SK-N-SH treated with all-trans-retinoic acid at 6 μM for 48 hours (cell line): ENCODE results near the gene CENPM.

Experiments used
- ARNTL ChIP-seq: fragments of 450-650 bp; formaldehyde crosslinking; IDR thresholded peaks from 2 replicates; pipeline ENCODE4 v1.5.0; 2020; ENCODE audit warnings: low read depth, mild to moderate bottlenecking, moderate library complexity, borderline replicate concordance
- BACH2 ChIP-seq: fragments of 250-450 bp; sonication (Bioruptor Pico); IDR thresholded peaks from 2 replicates; pipeline ENCODE4 v1.9.0; 2021; ENCODE audit warnings: mild to moderate bottlenecking, borderline replicate concordance
- CREB5 ChIP-seq: fragments of 250-450 bp; sonication (Bioruptor Pico); IDR thresholded peaks from 2 replicates; pipeline ENCODE4 v1.5.1; 2020; ENCODE audit warnings: low read depth, mild to moderate bottlenecking, moderate library complexity
- CSRNP3 ChIP-seq: fragments of 250-450 bp; sonication (Bioruptor Pico); IDR thresholded peaks from 2 replicates; pipeline ENCODE4 v1.5.1; 2021; ENCODE audit warnings: mild to moderate bottlenecking, moderate library complexity
- ISL1 ChIP-seq: fragments of 250-450 bp; sonication (Bioruptor Pico); IDR thresholded peaks from 2 replicates; pipeline ENCODE4 v2.1.2; 2022; ENCODE audit warnings: mild to moderate bottlenecking, moderate library complexity
- PATZ1 ChIP-seq: fragments of 250-450 bp; sonication (Bioruptor Pico); IDR thresholded peaks from 2 replicates; pipeline ENCODE4 v1.8.0; 2020; ENCODE audit warnings: mild to moderate bottlenecking, moderate library complexity, borderline replicate concordance
- POU6F1 ChIP-seq: fragments of 250-450 bp; sonication (Bioruptor Pico); IDR thresholded peaks from 2 replicates; pipeline ENCODE4 v1.8.0; 2021; ENCODE audit warnings: low read depth, mild to moderate bottlenecking, moderate library complexity, borderline replicate concordance
- RARB ChIP-seq: fragments of 250-450 bp; sonication (Bioruptor Pico); IDR thresholded peaks from 2 replicates; pipeline ENCODE4 v1.8.0; 2021; ENCODE audit warnings: mild to moderate bottlenecking, moderate library complexity
- SNAI2 ChIP-seq: fragments of 250-450 bp; sonication (Bioruptor Pico); IDR thresholded peaks from 2 replicates; pipeline ENCODE4 v1.5.0; 2020; ENCODE audit warnings: mild to moderate bottlenecking, moderate library complexity
- TCF4 ChIP-seq: fragments of 250-450 bp; sonication (Bioruptor Pico); IDR thresholded peaks from 2 replicates; pipeline ENCODE4 v1.8.0; 2021; ENCODE audit warnings: mild to moderate bottlenecking, moderate library complexity, borderline replicate concordance
- ZFP3 ChIP-seq: fragments of 250-450 bp; sonication (Bioruptor Pico); IDR thresholded peaks from 2 replicates; pipeline ENCODE4 v1.5.0; 2020; ENCODE audit warnings: mild to moderate bottlenecking, moderate library complexity
- ZFP30 ChIP-seq: fragments of 450-650 bp; formaldehyde crosslinking; IDR thresholded peaks from 2 replicates; pipeline ENCODE4 v1.5.0; 2022; ENCODE audit warnings: mild to moderate bottlenecking, moderate library complexity
- ZNF70 ChIP-seq: fragments of 450-650 bp; formaldehyde crosslinking; IDR thresholded peaks from 2 replicates; pipeline ENCODE4 v1.5.0; 2020; ENCODE audit warnings: mild to moderate bottlenecking, moderate library complexity
- ZNF8 ChIP-seq: fragments of 450-650 bp; formaldehyde crosslinking; IDR thresholded peaks from 2 replicates; pipeline ENCODE4 v1.5.0; 2020; ENCODE audit warnings: mild to moderate bottlenecking, moderate library complexity

GRCh38 chr22:41898645-41899044 lies 48.3 kb downstream of the CENPM start:
- TF ChIP-seq SNAI2 = no peak
- no peak for TF ChIP-seq ZFP30
- no peak for TF ChIP-seq PATZ1 (CRISPR knock-in tag)
- no peak for TF ChIP-seq ZNF70 (CRISPR knock-in tag)
- TF ChIP-seq ARNTL (CRISPR knock-in tag) = no peak
- no peak for TF ChIP-seq ZFP3 (CRISPR knock-in tag)
- no peak for TF ChIP-seq TCF4 (CRISPR knock-in tag)
- no peak for TF ChIP-seq POU6F1 (CRISPR knock-in tag)
- no peak for TF ChIP-seq ISL1 (CRISPR knock-in tag)
- TF ChIP-seq CREB5 (CRISPR knock-in tag) = no peak
- TF ChIP-seq BACH2 (CRISPR knock-in tag) = no peak
- no peak for TF ChIP-seq RARB (CRISPR knock-in tag)
- TF ChIP-seq ZNF8 (CRISPR knock-in tag) = no peak
- no peak for TF ChIP-seq CSRNP3 (CRISPR knock-in tag)
